Measurements from ENCODE around the gene AMH.
A peak's percentile ranks its signal among the peaks of the same experiment; 100 is the strongest.
"Not testable (repeated sequence)": the region's sequence is repeated elsewhere in the genome, so short reads cannot be mapped to it uniquely, and the experiment has no call there.

The AMH gene

GRCh38 chr19:2271234-2272103 lies 22.3 kb downstream of the AMH start:
- DNase-seq = no peak

- peak; percentile 76 for DNase-seq
These were observed 24.4 kb downstream of the AMH start for GRCh38 chr19:2273356-2274184.

- DNase-seq = no peak
These were observed 25.1 kb downstream of the AMH start for GRCh38 chr19:2274185-2274711.

DNA sequence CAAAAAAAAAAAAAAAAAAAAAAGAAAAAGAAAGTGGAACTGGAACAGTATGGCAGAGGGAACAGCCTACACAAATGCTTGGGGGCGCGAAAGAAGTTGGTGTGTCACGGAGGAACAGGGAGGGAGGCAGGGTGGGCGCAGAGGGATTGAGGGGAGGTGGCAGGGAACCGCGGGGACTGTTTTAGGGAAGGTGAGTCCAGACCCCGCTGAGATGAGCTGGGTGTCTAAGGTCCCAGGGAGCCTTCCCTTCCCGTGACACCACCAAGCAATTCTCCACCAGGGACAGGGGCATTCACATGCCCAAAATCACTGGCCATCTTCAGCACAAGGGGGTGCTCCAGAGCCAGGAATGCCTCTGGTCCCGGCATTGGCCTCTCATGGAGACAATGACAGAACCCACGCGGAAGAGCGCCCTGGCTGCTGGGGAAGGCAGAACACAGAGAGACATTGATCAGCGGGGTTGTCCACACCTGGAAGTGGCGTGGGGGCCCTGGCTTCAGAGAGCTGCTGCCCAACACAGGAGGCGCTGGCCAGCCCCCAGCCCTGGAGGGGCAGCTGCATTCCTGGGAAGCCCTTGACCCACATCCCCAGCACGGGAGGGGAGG lies 25.9 kb downstream of the AMH start:
- no peak for DNase-seq

- DNase-seq = no peak
These were observed 26.7 kb downstream of the AMH start for GRCh38 chr19:2275588-2276428.

DNA sequence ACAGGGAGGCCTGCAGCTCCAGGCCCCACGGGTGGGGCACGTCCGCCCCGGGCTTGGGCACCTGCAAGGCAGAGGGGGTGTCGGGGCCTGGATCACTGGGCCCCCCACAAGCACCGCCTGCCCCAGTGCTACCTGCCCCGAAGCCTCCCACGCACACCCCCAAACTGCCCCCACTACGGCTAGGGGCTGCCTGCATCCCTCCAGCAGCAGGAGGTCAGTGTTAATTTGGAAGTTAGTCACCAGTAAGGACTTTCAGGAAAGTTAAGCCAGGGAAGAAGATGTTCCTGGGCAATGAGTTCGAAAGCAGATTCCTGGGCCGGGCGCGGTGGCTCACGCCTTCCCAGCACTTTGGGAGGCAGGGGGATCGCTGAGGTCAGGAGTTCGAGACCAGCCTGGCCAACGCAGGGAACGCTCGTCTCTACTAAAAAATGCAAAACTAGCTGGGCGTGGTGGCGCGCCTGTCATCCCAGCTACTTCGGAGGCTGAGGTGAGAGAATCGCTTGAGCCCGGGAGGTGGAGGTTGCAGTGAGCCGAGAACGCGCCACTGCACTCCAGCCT lies 27.4 kb downstream of the AMH start:
- no peak for DNase-seq

- no peak for DNase-seq
These were observed 28.0 kb downstream of the AMH start for GRCh38 chr19:2277138-2277537.

DNA sequence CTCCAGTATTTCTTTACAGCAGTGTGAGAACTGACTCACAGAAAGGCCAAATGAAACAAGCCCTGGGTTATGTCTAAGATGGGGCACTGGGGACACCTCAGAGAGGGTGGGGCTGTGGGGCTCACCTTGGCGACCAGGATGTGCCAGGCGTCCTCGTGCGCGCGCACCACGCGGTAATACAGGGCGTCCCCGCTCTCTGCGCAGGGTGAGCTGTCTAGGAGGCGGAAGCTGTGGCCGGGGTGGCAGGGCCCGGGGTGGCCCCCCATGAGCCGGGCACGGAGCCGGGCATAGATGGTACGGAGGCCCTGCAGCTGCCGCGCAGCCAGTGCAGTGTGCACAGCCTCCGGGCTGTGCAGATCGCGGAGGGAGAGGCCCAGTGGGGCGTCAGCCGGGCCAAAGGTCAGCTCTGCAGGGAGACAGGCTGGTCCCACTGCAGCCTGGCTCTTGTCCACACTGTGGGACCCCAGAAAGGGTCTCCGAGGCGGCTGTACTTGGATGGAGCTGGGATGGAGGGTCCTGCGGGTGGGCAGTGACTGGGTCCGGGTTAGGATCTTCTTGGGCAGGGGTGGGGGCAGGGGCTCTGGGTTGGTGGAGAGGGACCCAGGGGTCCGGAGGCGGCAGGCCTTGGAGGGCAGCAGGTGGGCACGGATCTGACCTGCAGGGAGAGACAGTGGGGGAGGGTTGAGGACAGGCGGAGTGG lies 29.5 kb downstream of the AMH start:
- no peak for DNase-seq

GRCh38 chr19:2280633-2281264 lies 31.6 kb downstream of the AMH start:
- DNase-seq = no peak

DNA sequence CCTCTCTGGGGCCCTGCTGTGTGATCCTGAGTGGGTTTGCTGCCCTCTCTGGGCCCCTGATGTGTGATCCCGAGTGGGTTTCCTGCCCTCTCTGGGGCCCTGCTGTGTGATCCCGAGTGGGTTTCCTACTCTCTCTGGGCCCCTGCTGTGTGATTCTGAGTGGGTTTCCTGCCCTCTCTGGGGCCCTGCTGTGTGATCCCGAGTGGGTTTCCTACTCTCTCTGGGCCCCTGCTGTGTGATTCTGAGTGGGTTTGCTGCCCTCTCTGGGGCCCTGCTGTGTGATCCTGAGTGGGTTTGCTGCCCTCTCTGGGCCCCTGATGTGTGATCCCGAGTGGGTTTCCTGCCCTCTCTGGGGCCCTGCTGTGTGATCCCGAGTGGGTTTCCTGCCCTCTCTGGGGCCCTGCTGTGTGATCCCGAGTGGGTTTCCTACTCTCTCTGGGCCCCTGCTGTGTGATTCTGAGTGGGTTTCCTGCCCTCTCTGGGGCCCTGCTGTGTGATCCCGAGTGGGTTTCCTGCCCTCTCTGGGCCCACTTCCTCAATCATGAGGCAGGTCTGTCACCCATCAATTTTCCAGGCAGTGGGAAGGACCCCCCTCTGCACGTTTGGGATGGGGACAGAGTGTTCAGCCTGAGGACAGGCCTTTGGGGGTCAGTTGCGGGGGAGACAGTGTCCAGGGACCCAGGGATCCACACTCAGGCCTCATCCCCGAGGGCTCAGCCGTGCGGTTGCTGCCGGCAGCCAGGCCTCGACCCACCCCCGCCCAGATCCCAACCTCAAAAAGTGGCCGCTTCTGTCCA lies 32.3 kb downstream of the AMH start:
- not testable (repeated sequence) for DNase-seq

GRCh38 chr19:2282062-2282861 lies 33.1 kb downstream of the AMH start, which contains the start of gene PEAK3:
TSS of gene PEAK3 (minus strand) at chr19:2282175. CDS start at chr19:2280931, 1,244 bp downstream.
- DNase-seq = no peak

DNA sequence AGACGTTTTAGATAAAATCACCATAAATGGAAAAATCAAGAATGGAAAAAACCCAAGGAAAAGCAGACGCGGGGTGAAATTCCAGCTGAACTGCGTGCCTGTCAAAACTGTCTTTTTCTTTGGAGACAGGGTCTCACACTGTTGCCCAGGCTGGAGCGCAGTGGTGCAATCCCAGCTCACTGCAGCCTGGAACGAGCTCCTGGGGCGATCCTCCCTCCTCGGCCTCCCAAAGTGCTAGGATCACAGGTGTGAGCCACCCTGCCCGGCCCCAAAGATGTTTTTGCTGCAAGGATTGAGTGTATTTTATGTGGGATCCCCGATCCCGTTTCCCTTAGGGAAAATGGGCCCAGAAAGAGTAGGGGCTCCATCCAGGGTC lies 33.7 kb downstream of the AMH start:
- no peak for DNase-seq

- DNase-seq = no peak
These were observed 34.8 kb downstream of the AMH start for GRCh38 chr19:2283835-2284507.

DNA sequence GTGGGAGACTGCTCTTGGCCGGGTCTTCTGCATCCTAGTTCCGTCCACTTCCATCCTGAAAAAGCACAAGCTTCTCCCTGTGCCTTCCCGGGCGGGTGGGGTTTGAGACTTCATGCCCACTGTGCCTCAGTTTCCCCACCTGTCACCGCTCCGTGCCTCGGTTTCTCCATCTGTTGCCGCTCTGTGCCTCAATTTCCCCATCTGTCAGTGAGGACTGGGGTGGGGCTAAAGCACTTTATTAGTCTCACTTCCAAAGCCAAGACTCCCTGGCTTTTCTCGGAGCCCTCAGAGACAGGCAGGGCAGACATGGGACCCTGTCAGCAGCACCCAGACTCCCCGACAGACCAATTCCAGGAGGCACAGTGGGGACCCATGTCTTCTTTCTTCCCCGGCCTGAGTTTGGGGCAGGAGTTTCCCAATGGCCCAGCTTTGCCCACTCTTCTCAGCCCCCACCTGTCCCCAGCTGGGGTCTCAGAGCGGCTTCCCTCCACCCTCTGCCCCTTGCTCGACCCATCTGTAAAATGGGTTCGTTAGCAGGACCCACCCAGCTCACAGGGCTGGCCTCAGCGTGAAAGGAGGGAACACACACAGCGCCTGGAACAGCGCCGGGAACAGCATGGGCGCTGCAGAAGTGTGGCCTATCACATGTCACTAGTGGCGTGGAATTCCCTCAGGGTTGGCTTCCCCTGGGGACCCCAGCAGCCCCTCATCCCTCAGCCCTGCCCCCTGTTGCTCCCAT lies 37.4 kb downstream of the AMH start:
- no peak for DNase-seq

- DNase-seq = no peak
These were observed 38.6 kb downstream of the AMH start for GRCh38 chr19:2287585-2288337.

- no peak for DNase-seq
These were observed 39.3 kb downstream of the AMH start for GRCh38 chr19:2288338-2288817.

Data from activated gamma-delta T cell (primary cell).